ENCODE data around the gene IGFN1. TPM values are rescaled to one million over a fixed set of nuclear protein-coding genes. Genes with fewer than 3 reads are reported as not detected.

Gene IGFN1
- total and polyA plus RNA-seq, 9 donors = 0.05 to 1.6 (median 0.51) TPM; not detected in 2

GRCh38 chr1:201167041-201167991, 23.3 kb upstream of the IGFN1 start:
- no peak overlapping the region for H3K4me3 ChIP-seq
- H3K27ac ChIP-seq = no peak overlapping the region
- no peaks in the 10 kb centered on the region for H3K9me3 ChIP-seq
- H3K27me3 ChIP-seq = no peaks in the 10 kb centered on the region
- 71 to 82% (median 72%) methylated on average over 13 of the region's 13 CpGs for WGBS, 3 donors
- no peaks in the 10 kb centered on the region for H3K36me3 ChIP-seq
- H3K4me1 ChIP-seq (ENCODE audit: insufficient read depth) = peaks cover 2% of the 10 kb centered on the region
- no peak for DNase-seq
- intact Hi-C loops (cut with DNase I) = no loop called here
- TF ChIP-seq EP300 (IDR thresholded peaks at IDR 0.05) = no peak
- TF ChIP-seq POLR2A (IDR thresholded peaks at IDR 0.05) = no peak
- TF ChIP-seq, protein P1, sequence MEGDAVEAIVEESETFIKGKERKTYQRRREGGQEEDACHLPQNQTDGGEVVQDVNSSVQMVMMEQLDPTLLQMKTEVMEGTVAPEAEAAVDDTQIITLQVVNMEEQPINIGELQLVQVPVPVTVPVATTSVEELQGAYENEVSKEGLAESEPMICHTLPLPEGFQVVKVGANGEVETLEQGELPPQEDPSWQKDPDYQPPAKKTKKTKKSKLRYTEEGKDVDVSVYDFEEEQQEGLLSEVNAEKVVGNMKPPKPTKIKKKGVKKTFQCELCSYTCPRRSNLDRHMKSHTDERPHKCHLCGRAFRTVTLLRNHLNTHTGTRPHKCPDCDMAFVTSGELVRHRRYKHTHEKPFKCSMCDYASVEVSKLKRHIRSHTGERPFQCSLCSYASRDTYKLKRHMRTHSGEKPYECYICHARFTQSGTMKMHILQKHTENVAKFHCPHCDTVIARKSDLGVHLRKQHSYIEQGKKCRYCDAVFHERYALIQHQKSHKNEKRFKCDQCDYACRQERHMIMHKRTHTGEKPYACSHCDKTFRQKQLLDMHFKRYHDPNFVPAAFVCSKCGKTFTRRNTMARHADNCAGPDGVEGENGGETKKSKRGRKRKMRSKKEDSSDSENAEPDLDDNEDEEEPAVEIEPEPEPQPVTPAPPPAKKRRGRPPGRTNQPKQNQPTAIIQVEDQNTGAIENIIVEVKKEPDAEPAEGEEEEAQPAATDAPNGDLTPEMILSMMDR (IDR thresholded peaks at IDR 0.05) = no peak

DNA sequence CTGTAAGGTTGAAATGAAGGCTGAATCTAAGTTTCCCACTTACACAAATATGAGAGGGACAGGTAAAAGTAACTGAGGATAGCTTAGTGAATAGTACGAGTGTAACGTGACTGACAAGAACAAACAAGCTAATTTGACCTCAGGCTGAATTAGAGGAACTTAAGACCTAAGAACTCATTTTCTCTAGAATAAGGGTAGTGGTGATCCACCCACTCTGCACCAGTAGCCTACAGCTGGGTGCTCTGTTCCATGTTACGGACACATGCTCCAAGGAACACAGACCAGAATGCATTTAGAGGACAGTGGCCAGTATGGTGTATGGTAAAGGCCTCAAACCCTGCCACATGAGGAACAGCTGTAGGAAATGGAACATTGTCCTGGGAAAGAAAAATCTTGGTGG, 21.4 kb upstream of the IGFN1 start:
- H3K27ac ChIP-seq = no peak overlapping the region
- no peaks in the 10 kb centered on the region for H3K27me3 ChIP-seq
- no peak for TF ChIP-seq EP300 (IDR thresholded peaks at IDR 0.05)
- no peak for TF ChIP-seq POLR2A (IDR thresholded peaks at IDR 0.05)
- TF ChIP-seq, protein P1 (IDR thresholded peaks at IDR 0.05) = no peak
- WGBS, 3 donors = 63 to 97% (median 65%) methylated on average over 3 of the region's 3 CpGs
- no peaks in the 10 kb centered on the region for H3K36me3 ChIP-seq
- no peaks in the 10 kb centered on the region for H3K9me3 ChIP-seq
- H3K4me3 ChIP-seq = no peak overlapping the region
- peaks cover 2% of the 10 kb centered on the region for H3K4me1 ChIP-seq (ENCODE audit: insufficient read depth)
- intact Hi-C loops (cut with DNase I) = no loop called here
- DNase-seq = no peak

DNA sequence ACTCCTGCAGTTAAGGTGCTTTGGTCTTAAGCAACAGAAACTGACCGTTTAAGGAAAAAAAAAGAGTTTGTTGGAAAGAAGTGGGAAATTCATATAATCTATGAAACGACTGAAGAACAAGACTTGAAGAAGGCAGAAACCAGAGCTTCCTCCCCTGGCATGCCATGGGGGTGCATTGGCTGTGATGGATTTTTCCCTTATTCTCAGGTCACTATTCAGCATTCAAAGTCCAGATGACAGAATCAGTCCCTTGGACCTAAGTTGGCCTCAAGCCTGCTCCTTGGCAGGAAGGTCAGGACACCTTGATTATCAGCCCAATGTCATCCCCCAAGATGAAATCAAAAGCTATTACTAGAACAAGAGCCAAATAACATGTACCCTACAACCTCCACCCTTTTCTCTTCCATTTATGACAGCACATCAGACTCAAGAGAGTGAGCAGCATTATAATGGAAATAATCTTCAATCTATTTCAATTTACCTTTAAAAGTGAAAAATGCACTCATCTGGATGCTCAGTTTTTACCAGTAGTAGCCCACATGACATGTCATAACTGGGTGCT, 20.6 kb upstream of the IGFN1 start:
- peaks cover 2% of the 10 kb centered on the region for H3K4me1 ChIP-seq (ENCODE audit: insufficient read depth)
- H3K9me3 ChIP-seq = no peaks in the 10 kb centered on the region
- no peak for DNase-seq
- H3K27ac ChIP-seq = peak overlapping the region in 1 of 2 donors; percentile 8
- H3K27me3 ChIP-seq = no peaks in the 10 kb centered on the region
- WGBS, 3 donors = 47 to 61% (median 58%) methylated on average over 2 of the region's 2 CpGs
- H3K36me3 ChIP-seq = no peaks in the 10 kb centered on the region
- no peak for TF ChIP-seq POLR2A (IDR thresholded peaks at IDR 0.05)
- no peak for TF ChIP-seq EP300 (IDR thresholded peaks at IDR 0.05)
- TF ChIP-seq, protein P1 (IDR thresholded peaks at IDR 0.05) = no peak
- intact Hi-C loops (cut with DNase I) = no loop called here
- no peak overlapping the region for H3K4me3 ChIP-seq

- DNase-seq = peak; percentile 89 to 96 (median 93)
- H3K36me3 ChIP-seq = no peaks in the 10 kb centered on the region
- TF ChIP-seq POLR2A (IDR thresholded peaks at IDR 0.05) = peak; percentile 93
- TF ChIP-seq, protein P1 (IDR thresholded peaks at IDR 0.05) = no peak
- peak; percentile 6 for TF ChIP-seq EP300 (IDR thresholded peaks at IDR 0.05)
- 5 to 7% (median 5%) methylated on average over 26 of the region's 26 CpGs for WGBS, 3 donors
- no peaks in the 10 kb centered on the region for H3K9me3 ChIP-seq
- peak overlapping the region; percentile 59 to 76 for H3K27ac ChIP-seq
- intact Hi-C loops (cut with DNase I) = no loop called here
- H3K4me3 ChIP-seq = peak overlapping the region; percentile 46
- no peaks in the 10 kb centered on the region for H3K27me3 ChIP-seq
- H3K4me1 ChIP-seq (ENCODE audit: insufficient read depth) = peaks cover 2% of the 10 kb centered on the region
Observed at GRCh38 chr1:201170533-201171062, 20.0 kb upstream of the IGFN1 start.
